Renal cortical epithelial cell (primary cell): ENCODE measurements around the gene TRIAP1. TPM values are rescaled to one million over a fixed set of nuclear protein-coding genes. Genes with fewer than 3 reads are reported as not detected.

Experiments used
- total RNA-seq: library from RNA; depleted of rRNA; stranded (reverse); fragments of >200 nt; gene quantifications from 2 replicates; pipeline ENCODE4 v1.2.3, GENCODE V29; 2014

TRIAP1 gene
- total RNA-seq, 1 donor from 2014 or later, result 35.4 TPM

Other genes with a start within 250 kb of the TRIAP1 start
- gene RPLP0, start 245.3 kb downstream of the TRIAP1 start, total RNA-seq, result 1,806 and 3,735 TPM in 2 replicates
- 38.4 and 63.1 TPM in 2 replicates for gene PXN, start 180.7 kb downstream of the TRIAP1 start, total RNA-seq
- gene RNU4-2, start 154.5 kb downstream of the TRIAP1 start, total RNA-seq, result under 0.01 TPM in 2 replicates
- under 0.01 TPM in 2 replicates for gene RNU4-1, start 153.1 kb downstream of the TRIAP1 start, total RNA-seq
- gene SIRT4, start 144.1 kb downstream of the TRIAP1 start, total RNA-seq, result 1.0 and 2.4 TPM in 2 replicates
- not detected in 2 replicates for gene PLA2G1B, start 118.6 kb downstream of the TRIAP1 start, total RNA-seq
- 0.15 TPM in 1 of 2 replicates, not detected in the other for gene MSI1, start 77.2 kb downstream of the TRIAP1 start, total RNA-seq
- gene COX6A1, start 8.3 kb downstream of the TRIAP1 start, total RNA-seq, result 413 and 865 TPM in 2 replicates
- 30.9 and 32.0 TPM in 2 replicates for gene GATC, start 60 bp upstream of the TRIAP1 start, total RNA-seq
- 190 and 199 TPM in 2 replicates for gene SRSF9, start 23.4 kb upstream of the TRIAP1 start, total RNA-seq
- gene DYNLL1, start 49.7 kb upstream of the TRIAP1 start, total RNA-seq, result 216 and 417 TPM in 2 replicates
- 46.6 and 50.0 TPM in 2 replicates for gene COQ5, start 82.8 kb upstream of the TRIAP1 start, total RNA-seq
- gene RNF10, start 88.0 kb upstream of the TRIAP1 start, total RNA-seq, result 84.7 and 491 TPM in 2 replicates
- 40.3 and 49.2 TPM in 2 replicates for gene POP5, start 135.0 kb upstream of the TRIAP1 start, total RNA-seq
- not detected in 2 replicates for gene CABP1, start 194.2 kb upstream of the TRIAP1 start, total RNA-seq
- gene MLEC, start 240.8 kb upstream of the TRIAP1 start, total RNA-seq, result 137 and 146 TPM in 2 replicates